Measurements from ENCODE around the gene BMI1. TPM values are rescaled to one million over a fixed set of nuclear protein-coding genes. Genes with fewer than 3 reads are reported as not detected.

The BMI1 gene
- total and polyA plus RNA-seq, 2 experiments from 2014 or later, result 2.3 to 10.7 TPM

DNA sequence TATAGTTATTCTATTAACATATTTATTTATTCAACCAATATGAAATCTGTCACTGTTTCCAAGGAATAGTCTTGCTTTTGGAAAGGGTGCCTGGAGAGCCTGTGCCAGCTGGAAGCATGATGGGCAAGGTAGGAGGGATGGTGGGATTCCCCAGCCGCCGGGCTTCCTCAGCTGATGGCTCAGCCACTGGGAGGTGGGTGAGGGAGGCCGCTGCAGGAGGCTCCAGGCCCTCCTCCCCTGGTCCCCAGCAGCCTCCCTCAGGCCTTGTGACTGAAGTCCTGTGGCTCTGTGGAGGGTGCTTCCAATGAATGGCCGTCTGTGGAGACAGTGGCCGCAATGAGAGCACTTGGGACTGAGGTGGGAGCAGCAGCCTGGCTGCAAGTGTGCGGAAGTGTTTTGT is 51.4 kb downstream of the BMI1 start (continued):
- TF ChIP-seq, protein P1, sequence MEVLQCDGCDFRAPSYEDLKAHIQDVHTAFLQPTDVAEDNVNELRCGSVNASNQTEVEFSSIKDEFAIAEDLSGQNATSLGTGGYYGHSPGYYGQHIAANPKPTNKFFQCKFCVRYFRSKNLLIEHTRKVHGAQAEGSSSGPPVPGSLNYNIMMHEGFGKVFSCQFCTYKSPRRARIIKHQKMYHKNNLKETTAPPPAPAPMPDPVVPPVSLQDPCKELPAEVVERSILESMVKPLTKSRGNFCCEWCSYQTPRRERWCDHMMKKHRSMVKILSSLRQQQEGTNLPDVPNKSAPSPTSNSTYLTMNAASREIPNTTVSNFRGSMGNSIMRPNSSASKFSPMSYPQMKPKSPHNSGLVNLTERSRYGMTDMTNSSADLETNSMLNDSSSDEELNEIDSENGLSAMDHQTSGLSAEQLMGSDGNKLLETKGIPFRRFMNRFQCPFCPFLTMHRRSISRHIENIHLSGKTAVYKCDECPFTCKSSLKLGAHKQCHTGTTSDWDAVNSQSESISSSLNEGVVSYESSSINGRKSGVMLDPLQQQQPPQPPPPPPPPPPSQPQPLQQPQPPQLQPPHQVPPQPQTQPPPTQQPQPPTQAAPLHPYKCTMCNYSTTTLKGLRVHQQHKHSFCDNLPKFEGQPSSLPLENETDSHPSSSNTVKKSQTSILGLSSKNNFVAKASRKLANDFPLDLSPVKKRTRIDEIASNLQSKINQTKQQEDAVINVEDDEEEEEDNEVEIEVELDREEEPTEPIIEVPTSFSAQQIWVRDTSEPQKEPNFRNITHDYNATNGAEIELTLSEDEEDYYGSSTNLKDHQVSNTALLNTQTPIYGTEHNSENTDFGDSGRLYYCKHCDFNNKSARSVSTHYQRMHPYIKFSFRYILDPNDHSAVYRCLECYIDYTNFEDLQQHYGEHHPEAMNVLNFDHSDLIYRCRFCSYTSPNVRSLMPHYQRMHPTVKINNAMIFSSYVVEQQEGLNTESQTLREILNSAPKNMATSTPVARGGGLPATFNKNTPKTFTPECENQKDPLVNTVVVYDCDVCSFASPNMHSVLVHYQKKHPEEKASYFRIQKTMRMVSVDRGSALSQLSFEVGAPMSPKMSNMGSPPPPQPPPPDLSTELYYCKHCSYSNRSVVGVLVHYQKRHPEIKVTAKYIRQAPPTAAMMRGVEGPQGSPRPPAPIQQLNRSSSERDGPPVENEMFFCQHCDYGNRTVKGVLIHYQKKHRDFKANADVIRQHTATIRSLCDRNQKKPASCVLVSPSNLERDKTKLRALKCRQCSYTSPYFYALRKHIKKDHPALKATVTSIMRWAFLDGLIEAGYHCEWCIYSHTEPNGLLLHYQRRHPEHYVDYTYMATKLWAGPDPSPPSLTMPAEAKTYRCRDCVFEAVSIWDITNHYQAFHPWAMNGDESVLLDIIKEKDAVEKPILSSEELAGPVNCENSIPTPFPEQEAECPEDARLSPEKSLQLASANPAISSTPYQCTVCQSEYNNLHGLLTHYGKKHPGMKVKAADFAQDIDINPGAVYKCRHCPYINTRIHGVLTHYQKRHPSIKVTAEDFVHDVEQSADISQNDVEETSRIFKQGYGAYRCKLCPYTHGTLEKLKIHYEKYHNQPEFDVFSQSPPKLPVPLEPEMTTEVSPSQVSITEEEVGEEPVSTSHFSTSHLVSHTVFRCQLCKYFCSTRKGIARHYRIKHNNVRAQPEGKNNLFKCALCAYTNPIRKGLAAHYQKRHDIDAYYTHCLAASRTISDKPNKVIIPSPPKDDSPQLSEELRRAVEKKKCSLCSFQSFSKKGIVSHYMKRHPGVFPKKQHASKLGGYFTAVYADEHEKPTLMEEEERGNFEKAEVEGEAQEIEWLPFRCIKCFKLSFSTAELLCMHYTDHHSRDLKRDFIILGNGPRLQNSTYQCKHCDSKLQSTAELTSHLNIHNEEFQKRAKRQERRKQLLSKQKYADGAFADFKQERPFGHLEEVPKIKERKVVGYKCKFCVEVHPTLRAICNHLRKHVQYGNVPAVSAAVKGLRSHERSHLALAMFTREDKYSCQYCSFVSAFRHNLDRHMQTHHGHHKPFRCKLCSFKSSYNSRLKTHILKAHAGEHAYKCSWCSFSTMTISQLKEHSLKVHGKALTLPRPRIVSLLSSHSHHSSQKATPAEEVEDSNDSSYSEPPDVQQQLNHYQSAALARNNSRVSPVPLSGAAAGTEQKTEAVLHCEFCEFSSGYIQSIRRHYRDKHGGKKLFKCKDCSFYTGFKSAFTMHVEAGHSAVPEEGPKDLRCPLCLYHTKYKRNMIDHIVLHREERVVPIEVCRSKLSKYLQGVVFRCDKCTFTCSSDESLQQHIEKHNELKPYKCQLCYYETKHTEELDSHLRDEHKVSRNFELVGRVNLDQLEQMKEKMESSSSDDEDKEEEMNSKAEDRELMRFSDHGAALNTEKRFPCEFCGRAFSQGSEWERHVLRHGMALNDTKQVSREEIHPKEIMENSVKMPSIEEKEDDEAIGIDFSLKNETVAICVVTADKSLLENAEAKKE (CRISPR knock-in tag; IDR thresholded peaks at IDR 0.05), result no peak
- TF ChIP-seq NANOG (IDR thresholded peaks at IDR 0.05; ENCODE audit: borderline replicate concordance) (no peak), EZH2phosphoT487 (IDR thresholded peaks at IDR 0.05; ENCODE audit: unreplicated experiment) (no peak), ZNF331 (CRISPR knock-in tag; IDR thresholded peaks at IDR 0.05; ENCODE audit: low read depth) (no peak), CTCF (conservative IDR thresholded peaks at IDR 0.05; ENCODE audit: low read depth in 2 of 2) (no peak), CREB1 (CRISPR knock-in tag; IDR thresholded peaks at IDR 0.05; ENCODE audit: low read depth) (no peak)

DNA sequence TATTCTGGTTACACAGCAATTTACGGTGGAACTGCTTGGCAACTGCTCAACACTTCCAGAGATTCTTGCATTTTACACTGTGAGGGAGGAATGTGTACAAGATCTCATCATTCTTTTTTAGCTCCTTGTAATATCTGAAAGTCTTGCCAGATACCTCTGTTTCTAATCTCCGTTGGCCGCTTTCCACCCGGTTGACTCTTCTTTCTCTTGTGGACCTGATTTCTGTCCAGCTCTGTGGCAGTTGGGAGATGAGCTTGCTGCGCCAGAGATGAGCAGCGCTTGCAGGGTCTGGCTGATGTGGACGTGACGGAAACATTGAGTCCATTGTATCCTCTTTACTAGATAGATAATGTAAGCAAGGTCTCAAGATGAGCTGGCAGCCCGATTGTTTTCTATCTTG is 52.0 kb downstream of the BMI1 start:
- Mint-ChIP-seq H3K9me3 (no peaks in the 10 kb centered on the region), H3K27ac (no peak overlapping the region), H3K27me3 (ENCODE audit: insufficient read depth, low read depth, poor library complexity) (no peaks in the 10 kb centered on the region), H3K4me3 (no peak overlapping the region), H3K4me1 (no peaks in the 10 kb centered on the region), H3K36me3 (ENCODE audit: low read depth) (no peaks in the 10 kb centered on the region)
- TF ChIP-seq CREB1 (CRISPR knock-in tag; IDR thresholded peaks at IDR 0.05; ENCODE audit: low read depth), result no peak
- no peak for TF ChIP-seq EZH2phosphoT487 (IDR thresholded peaks at IDR 0.05; ENCODE audit: unreplicated experiment)
- TF ChIP-seq, protein P1 (CRISPR knock-in tag; IDR thresholded peaks at IDR 0.05), result no peak
- Histone ChIP-seq H4K20me1 (replicated peaks; ENCODE audit: insufficient read depth) (no peaks in the 10 kb centered on the region), H3K4me3 (no peak overlapping the region), H3K4me1 (ENCODE audit: insufficient read depth) (no peaks in the 10 kb centered on the region), H3K27ac (ENCODE audit: low read depth) (no peak overlapping the region), H3F3A (replicated peaks; ENCODE audit: low read depth) (no peaks in the 10 kb centered on the region), H3K36me3 (ENCODE audit: insufficient read depth) (no peaks in the 10 kb centered on the region), H3K4me2 (no peak overlapping the region), H3K79me2 (replicated peaks; ENCODE audit: insufficient read depth) (no peaks in the 10 kb centered on the region), H2AFZ (no peak overlapping the region), H3K27me3 (ENCODE audit: insufficient read depth) (no peaks in the 10 kb centered on the region), H3K9me2 (ENCODE audit: insufficient read depth) (no peaks in the 10 kb centered on the region)
- ATAC-seq (no peak), DNase-seq (ENCODE audit: low spot score) (no peak)
